ENCODE results near the gene GLDC.

DNA sequence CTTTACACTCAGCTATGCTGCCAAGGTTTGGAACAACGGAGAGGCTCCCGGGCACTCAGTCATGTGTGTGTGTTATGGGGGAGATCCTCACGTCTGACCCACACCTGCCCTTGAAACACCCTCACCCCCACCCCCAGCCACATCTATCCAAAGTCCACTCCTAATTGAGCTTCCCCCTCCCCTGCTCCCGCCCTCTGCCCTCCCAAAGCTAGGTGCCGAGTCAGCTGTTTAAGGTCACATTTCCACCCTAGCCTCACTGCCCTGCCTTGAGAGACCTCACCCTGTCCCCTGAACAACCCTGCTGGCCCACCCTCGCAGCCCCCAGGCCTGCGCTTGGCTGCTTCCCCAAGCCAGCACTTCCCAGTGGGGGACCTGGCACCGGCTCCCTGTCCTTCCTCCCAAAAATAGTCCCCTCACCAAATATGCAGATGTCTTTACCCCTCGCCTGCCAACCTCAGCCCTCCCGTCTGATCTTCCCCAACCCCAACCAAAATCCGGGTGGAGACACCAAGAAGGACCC, 36.0 kb downstream of the GLDC start:
- TF ChIP-seq, protein P1, sequence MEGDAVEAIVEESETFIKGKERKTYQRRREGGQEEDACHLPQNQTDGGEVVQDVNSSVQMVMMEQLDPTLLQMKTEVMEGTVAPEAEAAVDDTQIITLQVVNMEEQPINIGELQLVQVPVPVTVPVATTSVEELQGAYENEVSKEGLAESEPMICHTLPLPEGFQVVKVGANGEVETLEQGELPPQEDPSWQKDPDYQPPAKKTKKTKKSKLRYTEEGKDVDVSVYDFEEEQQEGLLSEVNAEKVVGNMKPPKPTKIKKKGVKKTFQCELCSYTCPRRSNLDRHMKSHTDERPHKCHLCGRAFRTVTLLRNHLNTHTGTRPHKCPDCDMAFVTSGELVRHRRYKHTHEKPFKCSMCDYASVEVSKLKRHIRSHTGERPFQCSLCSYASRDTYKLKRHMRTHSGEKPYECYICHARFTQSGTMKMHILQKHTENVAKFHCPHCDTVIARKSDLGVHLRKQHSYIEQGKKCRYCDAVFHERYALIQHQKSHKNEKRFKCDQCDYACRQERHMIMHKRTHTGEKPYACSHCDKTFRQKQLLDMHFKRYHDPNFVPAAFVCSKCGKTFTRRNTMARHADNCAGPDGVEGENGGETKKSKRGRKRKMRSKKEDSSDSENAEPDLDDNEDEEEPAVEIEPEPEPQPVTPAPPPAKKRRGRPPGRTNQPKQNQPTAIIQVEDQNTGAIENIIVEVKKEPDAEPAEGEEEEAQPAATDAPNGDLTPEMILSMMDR (conservative IDR thresholded peaks at IDR 0.05; ENCODE audit: low read length): no peak
- no peak for TF ChIP-seq EZH2phosphoT487 (IDR thresholded peaks at IDR 0.05; ENCODE audit: borderline replicate concordance, low read depth, low read length)

Measured in OCI-LY7 (cell line).